HepG2 (cell line): ENCODE measurements around the gene NCOA5. TPM values are rescaled to one million over a fixed set of nuclear protein-coding genes. Genes with fewer than 3 reads are reported as not detected.
A peak's percentile ranks its signal among the peaks of the same experiment; 100 is the strongest.

Source experiments
- ATAD3A ChIP-seq: sonication (generic); formaldehyde crosslinking; IDR thresholded peaks from 2 replicates; pipeline ENCODE4 v1.4.0; 2020; ENCODE audit warnings: missing genetic modification reagents
- CEBPB ChIP-seq: IDR thresholded peaks from 2 replicates; pipeline ENCODE4 v1.6.1; 2011; ENCODE audit warnings: low read depth, low read length, improper control_type of control experiment, borderline replicate concordance
- HMG20B ChIP-seq: conservative IDR thresholded peaks from 2 replicates; pipeline ENCODE4 v1.6.1; 2016; ENCODE audit warnings: missing genetic modification reagents, missing compliant biosample characterization
- ISX ChIP-seq: sonication (generic); formaldehyde crosslinking; conservative IDR thresholded peaks from 2 replicates; pipeline ENCODE4 v1.5.0; 2020; ENCODE audit warnings: missing genetic modification reagents
- NFYC ChIP-seq: IDR thresholded peaks from 2 replicates; pipeline ENCODE4 v1.6.1; 2016; ENCODE audit warnings: missing genetic modification reagents, missing compliant biosample characterization
- NONO ChIP-seq, 2 experiments: fragments of 450-650 bp in 1 of 2; sonication (generic) in 1 of 2; formaldehyde crosslinking in 1 of 2; IDR thresholded peaks in 1 of 2; conservative IDR thresholded peaks in 1 of 2; 2 replicates each; pipeline versions ENCODE4 v1.6.1 to v1.8.0; 2017 to 2022; ENCODE audit warnings: mild to moderate bottlenecking in 1 of 2, missing genetic modification reagents in 1 of 2, moderate library complexity in 1 of 2
- PHF5A ChIP-seq: IDR thresholded peaks from one replicate; pipeline ENCODE4 v1.6.1; 2018; ENCODE audit warnings: low read depth, missing genetic modification reagents; ENCODE audit not compliant: unreplicated experiment
- SIX4 ChIP-seq: sonication (generic); formaldehyde crosslinking; IDR thresholded peaks from 2 replicates; pipeline ENCODE4 v1.4.0; 2020; ENCODE audit warnings: missing genetic modification reagents
- SP4 ChIP-seq: sonication (generic); formaldehyde crosslinking; IDR thresholded peaks from 2 replicates; pipeline ENCODE4 v1.8.1; 2023; ENCODE audit warnings: mild to moderate bottlenecking, missing genetic modification reagents
- TOE1 ChIP-seq: sonication (generic); formaldehyde crosslinking; IDR thresholded peaks from 2 replicates; pipeline ENCODE4 v1.4.0; 2020; ENCODE audit warnings: mild to moderate bottlenecking, missing genetic modification reagents
- ZNF333 ChIP-seq: sonication (generic); formaldehyde crosslinking; IDR thresholded peaks from 2 replicates; pipeline ENCODE4 v1.4.0; 2020; ENCODE audit warnings: mild to moderate bottlenecking, missing genetic modification reagents, borderline replicate concordance
- ZNF44 ChIP-seq: sonication (generic); formaldehyde crosslinking; IDR thresholded peaks from 2 replicates; pipeline ENCODE4 v1.5.1; 2020; ENCODE audit warnings: mild to moderate bottlenecking, missing genetic modification reagents
- ZNF616 ChIP-seq: sonication (generic); formaldehyde crosslinking; IDR thresholded peaks from 2 replicates; pipeline ENCODE4 v1.5.0; 2020; ENCODE audit warnings: low read depth, mild to moderate bottlenecking, missing genetic modification reagents
- ZNF879 ChIP-seq: sonication (generic); formaldehyde crosslinking; IDR thresholded peaks from 2 replicates; pipeline ENCODE4 v1.8.1; 2023; ENCODE audit warnings: missing genetic modification reagents
- polyA plus RNA-seq, 8 experiments: library from polyadenylated mRNA; depleted of rRNA in 3 of 8; stranded (reverse) in 7 of 8; unstranded in 1 of 8; fragments of >200 nt; fragmentation: Illumina TruSeq in 4 of 8; extraction: Trizol in 4 of 8; gene quantifications; 2 replicates each; pipeline versions ENCODE4 v1.2.1 to v1.2.3, GENCODE V29; 2011 to 2016; ENCODE audit warnings: low read depth in 4 of 8, missing spikeins in 1 of 8, mixed read lengths in 1 of 8; ENCODE audit not compliant: insufficient read depth in 1 of 8
- total RNA-seq, 5 experiments: library from RNA; depleted of rRNA; stranded (reverse); fragments of >200 nt; fragmentation: Illumina TruSeq; extraction: Trizol; gene quantifications; 2 replicates each; pipeline ENCODE4 v1.2.3, GENCODE V29; 2016; ENCODE audit warnings: low read depth in 1 of 5
- TF ChIP-seq, protein P1 (sequence below): sonication (generic); formaldehyde crosslinking; IDR thresholded peaks from 2 replicates; pipeline ENCODE4 v1.4.0; 2020; ENCODE audit warnings: missing genetic modification reagents
- TF ChIP-seq, protein P2 (sequence below): sonication (generic); formaldehyde crosslinking; IDR thresholded peaks from 2 replicates; pipeline ENCODE4 v1.8.0; 2022; ENCODE audit warnings: mild to moderate bottlenecking, missing genetic modification reagents, borderline replicate concordance
- TF ChIP-seq, protein P3 (sequence below): sonication (generic); formaldehyde crosslinking; conservative IDR thresholded peaks from 2 replicates; pipeline ENCODE4 v1.5.0; 2020; ENCODE audit warnings: missing genetic modification reagents

Gene NCOA5
- total and polyA plus RNA-seq, 2 of the 13 experiments (the other 11 are each of a cell fraction or from before 2014, with no cell fraction given) = 16.5 to 28.4 TPM

DNA sequence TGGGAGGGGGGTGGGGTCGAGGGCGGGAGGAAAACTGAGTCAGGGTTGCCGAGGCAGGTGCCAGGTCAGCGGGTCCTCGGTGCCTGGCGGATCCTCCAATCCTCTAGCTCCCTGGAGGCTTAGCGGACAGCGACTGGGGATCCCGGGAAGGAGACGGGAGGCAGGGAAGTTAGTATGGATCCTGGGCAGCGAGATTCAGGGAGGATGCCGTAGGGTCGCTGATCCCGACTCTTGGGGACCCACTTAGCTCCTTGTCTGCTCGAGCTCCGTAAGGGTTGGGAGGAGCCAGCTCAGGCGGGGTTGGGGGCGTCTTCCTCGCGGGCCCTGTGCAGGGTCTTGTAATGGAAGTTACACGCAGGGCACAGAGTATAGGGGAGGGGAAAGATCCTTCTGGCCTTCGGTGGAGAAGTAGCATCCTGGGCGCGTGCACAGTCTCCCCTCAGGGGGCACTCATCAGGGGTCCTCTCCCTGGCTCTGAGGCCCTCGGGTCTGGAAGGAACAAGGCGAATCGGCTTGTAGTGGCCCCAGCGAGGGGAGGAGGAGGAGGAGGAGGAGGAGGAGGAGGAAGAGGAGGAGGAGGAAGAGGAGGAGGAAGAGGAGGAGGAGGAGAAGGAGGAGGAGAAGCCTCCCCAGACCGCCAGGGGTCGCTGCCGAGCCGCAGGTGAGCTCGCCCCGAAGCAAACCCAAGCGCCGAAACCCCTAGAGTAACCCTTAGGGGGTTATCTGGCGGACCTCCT is 67.2 kb downstream of the NCOA5 start (continued):
- TF ChIP-seq, protein P1, sequence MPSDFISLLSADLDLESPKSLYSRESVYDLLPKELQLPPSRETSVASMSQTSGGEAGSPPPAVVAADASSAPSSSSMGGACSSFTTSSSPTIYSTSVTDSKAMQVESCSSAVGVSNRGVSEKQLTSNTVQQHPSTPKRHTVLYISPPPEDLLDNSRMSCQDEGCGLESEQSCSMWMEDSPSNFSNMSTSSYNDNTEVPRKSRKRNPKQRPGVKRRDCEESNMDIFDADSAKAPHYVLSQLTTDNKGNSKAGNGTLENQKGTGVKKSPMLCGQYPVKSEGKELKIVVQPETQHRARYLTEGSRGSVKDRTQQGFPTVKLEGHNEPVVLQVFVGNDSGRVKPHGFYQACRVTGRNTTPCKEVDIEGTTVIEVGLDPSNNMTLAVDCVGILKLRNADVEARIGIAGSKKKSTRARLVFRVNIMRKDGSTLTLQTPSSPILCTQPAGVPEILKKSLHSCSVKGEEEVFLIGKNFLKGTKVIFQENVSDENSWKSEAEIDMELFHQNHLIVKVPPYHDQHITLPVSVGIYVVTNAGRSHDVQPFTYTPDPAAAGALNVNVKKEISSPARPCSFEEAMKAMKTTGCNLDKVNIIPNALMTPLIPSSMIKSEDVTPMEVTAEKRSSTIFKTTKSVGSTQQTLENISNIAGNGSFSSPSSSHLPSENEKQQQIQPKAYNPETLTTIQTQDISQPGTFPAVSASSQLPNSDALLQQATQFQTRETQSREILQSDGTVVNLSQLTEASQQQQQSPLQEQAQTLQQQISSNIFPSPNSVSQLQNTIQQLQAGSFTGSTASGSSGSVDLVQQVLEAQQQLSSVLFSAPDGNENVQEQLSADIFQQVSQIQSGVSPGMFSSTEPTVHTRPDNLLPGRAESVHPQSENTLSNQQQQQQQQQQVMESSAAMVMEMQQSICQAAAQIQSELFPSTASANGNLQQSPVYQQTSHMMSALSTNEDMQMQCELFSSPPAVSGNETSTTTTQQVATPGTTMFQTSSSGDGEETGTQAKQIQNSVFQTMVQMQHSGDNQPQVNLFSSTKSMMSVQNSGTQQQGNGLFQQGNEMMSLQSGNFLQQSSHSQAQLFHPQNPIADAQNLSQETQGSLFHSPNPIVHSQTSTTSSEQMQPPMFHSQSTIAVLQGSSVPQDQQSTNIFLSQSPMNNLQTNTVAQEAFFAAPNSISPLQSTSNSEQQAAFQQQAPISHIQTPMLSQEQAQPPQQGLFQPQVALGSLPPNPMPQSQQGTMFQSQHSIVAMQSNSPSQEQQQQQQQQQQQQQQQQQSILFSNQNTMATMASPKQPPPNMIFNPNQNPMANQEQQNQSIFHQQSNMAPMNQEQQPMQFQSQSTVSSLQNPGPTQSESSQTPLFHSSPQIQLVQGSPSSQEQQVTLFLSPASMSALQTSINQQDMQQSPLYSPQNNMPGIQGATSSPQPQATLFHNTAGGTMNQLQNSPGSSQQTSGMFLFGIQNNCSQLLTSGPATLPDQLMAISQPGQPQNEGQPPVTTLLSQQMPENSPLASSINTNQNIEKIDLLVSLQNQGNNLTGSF = no peak
- TF ChIP-seq ZNF879 (CRISPR knock-in tag) (no peak), NONO (IDR thresholded peaks at IDR 0.05) (no peak), NONO (CRISPR knock-in tag; conservative IDR thresholded peaks at IDR 0.05) (0 out of 2 replicates have a peak, but pooled peaks have one; percentile 27), ZNF616 (CRISPR knock-in tag) (no peak), ATAD3A (CRISPR knock-in tag) (no peak), SIX4 (no peak), ZNF44 (CRISPR knock-in tag) (no peak), TOE1 (no peak), PHF5A (CRISPR knock-in tag) (no peak), HMG20B (CRISPR knock-in tag) (no peak), ISX (no peak), CEBPB (no peak), ZNF333 (CRISPR knock-in tag) (peak; percentile 60; the same call in 1 of the 2 replicates), SP4 (CRISPR knock-in tag) (peak; percentile 48; the same call in 1 of the 2 replicates), NFYC (CRISPR knock-in tag) (no peak)
- TF ChIP-seq, protein P2, sequence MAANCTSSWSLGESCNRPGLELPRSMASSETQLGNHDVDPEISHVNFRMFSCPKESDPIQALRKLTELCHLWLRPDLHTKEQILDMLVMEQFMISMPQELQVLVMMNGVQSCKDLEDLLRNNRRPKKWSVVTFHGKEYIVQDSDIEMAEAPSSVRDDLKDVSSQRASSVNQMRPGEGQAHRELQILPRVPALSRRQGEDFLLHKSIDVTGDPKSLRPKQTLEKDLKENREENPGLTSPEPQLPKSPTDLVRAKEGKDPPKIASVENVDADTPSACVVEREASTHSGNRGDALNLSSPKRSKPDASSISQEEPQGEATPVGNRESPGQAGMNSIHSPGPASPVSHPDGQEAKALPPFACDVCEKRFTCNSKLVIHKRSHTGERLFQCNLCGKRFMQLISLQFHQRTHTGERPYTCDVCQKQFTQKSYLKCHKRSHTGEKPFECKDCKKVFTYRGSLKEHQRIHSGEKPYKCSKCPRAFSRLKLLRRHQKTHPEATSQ (CRISPR knock-in tag) = no peak
- TF ChIP-seq, protein P3, sequence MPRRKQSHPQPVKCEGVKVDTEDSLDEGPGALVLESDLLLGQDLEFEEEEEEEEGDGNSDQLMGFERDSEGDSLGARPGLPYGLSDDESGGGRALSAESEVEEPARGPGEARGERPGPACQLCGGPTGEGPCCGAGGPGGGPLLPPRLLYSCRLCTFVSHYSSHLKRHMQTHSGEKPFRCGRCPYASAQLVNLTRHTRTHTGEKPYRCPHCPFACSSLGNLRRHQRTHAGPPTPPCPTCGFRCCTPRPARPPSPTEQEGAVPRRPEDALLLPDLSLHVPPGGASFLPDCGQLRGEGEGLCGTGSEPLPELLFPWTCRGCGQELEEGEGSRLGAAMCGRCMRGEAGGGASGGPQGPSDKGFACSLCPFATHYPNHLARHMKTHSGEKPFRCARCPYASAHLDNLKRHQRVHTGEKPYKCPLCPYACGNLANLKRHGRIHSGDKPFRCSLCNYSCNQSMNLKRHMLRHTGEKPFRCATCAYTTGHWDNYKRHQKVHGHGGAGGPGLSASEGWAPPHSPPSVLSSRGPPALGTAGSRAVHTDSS (CRISPR knock-in tag) = no peak
